Liver (tissue), 3 donors: Measurements from ENCODE around the gene ANGPT4.

Source experiments
- EGR1 ChIP-seq, 2 donors: IDR thresholded peaks; 2 replicates each; pipeline ENCODE4 v1.6.1; 2016 to 2018; ENCODE audit warnings: antibody characterized with exemption in 2 of 2, low read depth in 2 of 2
- GABPA ChIP-seq, 2 donors: IDR thresholded peaks in 1 of 2; conservative IDR thresholded peaks in 1 of 2; 2 replicates each; pipeline ENCODE4 v1.6.1; 2016; ENCODE audit warnings: antibody characterized with exemption in 2 of 2, mild to moderate bottlenecking in 1 of 2, moderate library complexity in 1 of 2
- ZBTB33 ChIP-seq: IDR thresholded peaks from 2 replicates; pipeline ENCODE4 v1.6.1; 2016; ENCODE audit warnings: antibody characterized with exemption
- TF ChIP-seq, protein P1 (sequence below): fragments of 150-350 bp; IDR thresholded peaks from 2 replicates; pipeline ENCODE4 v1.5.1; 2017; ENCODE audit warnings: improper control_type of control experiment, low read depth, low read length; ENCODE audit not compliant: missing input control
- TF ChIP-seq, protein P2 (sequence below): IDR thresholded peaks from 2 replicates; pipeline ENCODE4 v1.6.1; 2016; ENCODE audit warnings: antibody characterized with exemption
- donor health status: healthy.
- donor health status: healthy.

DNA sequence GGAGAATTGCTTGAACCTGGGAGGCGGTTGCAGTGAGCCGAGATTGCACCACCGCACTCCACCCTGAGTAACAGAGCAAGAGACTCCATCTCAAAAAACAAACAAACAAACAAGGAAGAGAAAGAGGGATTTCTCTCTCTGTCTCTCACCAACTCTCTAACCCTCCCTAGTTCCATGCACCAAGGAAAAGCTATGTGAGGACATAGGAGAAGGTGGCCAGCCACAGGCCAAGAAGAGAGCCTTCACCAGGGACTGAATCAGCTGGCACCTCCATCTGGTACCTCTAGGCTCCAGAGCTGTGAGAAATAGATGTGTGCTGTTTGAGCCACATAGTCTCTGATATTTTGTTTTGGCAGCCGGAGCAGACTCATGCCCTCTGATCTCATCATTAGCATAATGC, 91.6 kb downstream of the ANGPT4 start:
- TF ChIP-seq, protein P1, sequence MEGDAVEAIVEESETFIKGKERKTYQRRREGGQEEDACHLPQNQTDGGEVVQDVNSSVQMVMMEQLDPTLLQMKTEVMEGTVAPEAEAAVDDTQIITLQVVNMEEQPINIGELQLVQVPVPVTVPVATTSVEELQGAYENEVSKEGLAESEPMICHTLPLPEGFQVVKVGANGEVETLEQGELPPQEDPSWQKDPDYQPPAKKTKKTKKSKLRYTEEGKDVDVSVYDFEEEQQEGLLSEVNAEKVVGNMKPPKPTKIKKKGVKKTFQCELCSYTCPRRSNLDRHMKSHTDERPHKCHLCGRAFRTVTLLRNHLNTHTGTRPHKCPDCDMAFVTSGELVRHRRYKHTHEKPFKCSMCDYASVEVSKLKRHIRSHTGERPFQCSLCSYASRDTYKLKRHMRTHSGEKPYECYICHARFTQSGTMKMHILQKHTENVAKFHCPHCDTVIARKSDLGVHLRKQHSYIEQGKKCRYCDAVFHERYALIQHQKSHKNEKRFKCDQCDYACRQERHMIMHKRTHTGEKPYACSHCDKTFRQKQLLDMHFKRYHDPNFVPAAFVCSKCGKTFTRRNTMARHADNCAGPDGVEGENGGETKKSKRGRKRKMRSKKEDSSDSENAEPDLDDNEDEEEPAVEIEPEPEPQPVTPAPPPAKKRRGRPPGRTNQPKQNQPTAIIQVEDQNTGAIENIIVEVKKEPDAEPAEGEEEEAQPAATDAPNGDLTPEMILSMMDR: no peak
- no peak for TF ChIP-seq GABPA (IDR thresholded peaks at IDR 0.05 in 1 of 2, conservative IDR thresholded peaks at IDR 0.05 in 1 of 2)
- TF ChIP-seq, protein P2, sequence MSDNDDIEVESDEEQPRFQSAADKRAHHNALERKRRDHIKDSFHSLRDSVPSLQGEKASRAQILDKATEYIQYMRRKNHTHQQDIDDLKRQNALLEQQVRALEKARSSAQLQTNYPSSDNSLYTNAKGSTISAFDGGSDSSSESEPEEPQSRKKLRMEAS: no peak
- no peak for TF ChIP-seq ZBTB33
- TF ChIP-seq EGR1 (IDR thresholded peaks at IDR 0.05; ENCODE audit: low read depth in 2 of 2): no peak
